ENCODE results near the gene GULP1. TPM values are rescaled to one million over a fixed set of nuclear protein-coding genes. Genes with fewer than 3 reads are reported as not detected.

The GULP1 gene
- total RNA-seq, 2 donors from 2014 or later: 15.3 to 26.5 TPM

GRCh38 chr2:188475945-188476344 lies 184.3 kb downstream of the GULP1 start:
- 92 to 93% methylated on average over 4 of the region's 4 CpGs for WGBS, 2 experiments (ENCODE audit: insufficient coverage in 1 of 2, insufficient read length in 1 of 2)
- Histone ChIP-seq H3K9me3 (ENCODE audit: control insufficient read depth, low read length) (peaks cover 6% of the 10 kb centered on the region), H3K27me3 (ENCODE audit: control insufficient read depth, insufficient read depth, low read length, poor library complexity, severe bottlenecking) (no peaks in the 10 kb centered on the region), H3K9ac (ENCODE audit: extremely low read depth, low read length, poor library complexity, severe bottlenecking) (no peak overlapping the region), H3K4me3 (ENCODE audit: low read length) (no peak overlapping the region), H3K4me1 (ENCODE audit: control insufficient read depth, insufficient read depth, low read length) (no peaks in the 10 kb centered on the region), H3K27ac (ENCODE audit: low read depth, low read length) (no peak overlapping the region), H3K36me3 (ENCODE audit: control insufficient read depth, insufficient read depth, low read length) (no peaks in the 10 kb centered on the region)
- H3K4me1 Mint-ChIP-seq: peaks cover 45% of the 10 kb centered on the region
- no peak overlapping the region for H3K27ac Mint-ChIP-seq
- no peak for DNase-seq
- H3K36me3 Mint-ChIP-seq (ENCODE audit: low read depth): no peaks in the 10 kb centered on the region
- no peaks in the 10 kb centered on the region for H3K27me3 Mint-ChIP-seq (ENCODE audit: insufficient read depth)
- TF ChIP-seq CTCF (conservative IDR thresholded peaks at IDR 0.05): no peak
- peaks cover 5% of the 10 kb centered on the region for H3K9me3 Mint-ChIP-seq
- no peak overlapping the region for H3K4me3 Mint-ChIP-seq

GRCh38 chr2:188477564-188478103 lies 186.0 kb downstream of the GULP1 start:
- H3K4me1 Mint-ChIP-seq: peaks cover 35% of the 10 kb centered on the region
- H3K27ac ChIP-seq (ENCODE audit: low read depth, low read length): no peak overlapping the region
- H3K27me3 ChIP-seq (ENCODE audit: control insufficient read depth, insufficient read depth, low read length, poor library complexity, severe bottlenecking): no peaks in the 10 kb centered on the region
- WGBS, 2 experiments (ENCODE audit: insufficient coverage in 1 of 2, insufficient read length in 1 of 2): 69 to 84% methylated on average over 3 to 5 of the region's 5 CpGs
- no peaks in the 10 kb centered on the region for H3K4me1 ChIP-seq (ENCODE audit: control insufficient read depth, insufficient read depth, low read length)
- H3K9ac ChIP-seq (ENCODE audit: extremely low read depth, low read length, poor library complexity, severe bottlenecking): no peak overlapping the region
- peak overlapping the region; percentile 1 for H3K27ac Mint-ChIP-seq
- no peak overlapping the region for H3K4me3 ChIP-seq (ENCODE audit: low read length)
- H3K27me3 Mint-ChIP-seq (ENCODE audit: insufficient read depth): no peaks in the 10 kb centered on the region
- DNase-seq: no peak
- no peak for TF ChIP-seq CTCF (conservative IDR thresholded peaks at IDR 0.05)
- H3K36me3 ChIP-seq (ENCODE audit: control insufficient read depth, insufficient read depth, low read length): no peaks in the 10 kb centered on the region
- H3K4me3 Mint-ChIP-seq: no peak overlapping the region
- H3K36me3 Mint-ChIP-seq (ENCODE audit: low read depth): no peaks in the 10 kb centered on the region
- no peaks in the 10 kb centered on the region for H3K9me3 ChIP-seq (ENCODE audit: control insufficient read depth, low read length)
- H3K9me3 Mint-ChIP-seq: no peaks in the 10 kb centered on the region

DNA sequence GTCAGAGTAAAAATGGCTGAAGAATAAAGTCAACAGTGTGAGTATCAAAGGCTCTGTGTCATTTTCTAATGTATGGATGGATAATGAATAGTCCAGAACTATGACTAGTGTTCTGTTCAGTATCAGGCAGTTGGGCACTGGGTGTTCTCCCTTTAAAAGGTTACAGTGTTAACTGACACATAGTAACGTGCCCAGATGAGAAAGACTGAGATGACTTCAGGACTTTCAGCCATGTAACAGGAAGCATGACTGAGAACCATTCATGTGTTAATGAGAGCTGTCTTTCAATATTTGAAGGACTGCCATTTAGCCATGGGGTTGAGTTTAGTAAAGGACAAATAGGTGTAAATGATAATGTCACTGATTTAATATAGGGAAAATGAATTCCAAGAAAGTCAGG lies 187.1 kb downstream of the GULP1 start:
- Histone ChIP-seq H3K27ac (ENCODE audit: low read depth, low read length) (no peak overlapping the region), H3K27me3 (ENCODE audit: control insufficient read depth, insufficient read depth, low read length, poor library complexity, severe bottlenecking) (peaks cover 3% of the 10 kb centered on the region), H3K4me3 (ENCODE audit: low read length) (no peak overlapping the region), H3K4me1 (ENCODE audit: control insufficient read depth, insufficient read depth, low read length) (no peaks in the 10 kb centered on the region), H3K36me3 (ENCODE audit: control insufficient read depth, insufficient read depth, low read length) (no peaks in the 10 kb centered on the region), H3K9me3 (ENCODE audit: control insufficient read depth, low read length) (no peaks in the 10 kb centered on the region), H3K9ac (ENCODE audit: extremely low read depth, low read length, poor library complexity, severe bottlenecking) (no peak overlapping the region)
- H3K9me3 Mint-ChIP-seq: no peaks in the 10 kb centered on the region
- peaks cover 30% of the 10 kb centered on the region for H3K4me1 Mint-ChIP-seq
- no peak for TF ChIP-seq CTCF (conservative IDR thresholded peaks at IDR 0.05)
- WGBS, 2 experiments (ENCODE audit: insufficient coverage in 1 of 2, insufficient read length in 1 of 2): 36 to 38% methylated on average over 1 of the region's 1 CpG
- H3K27ac Mint-ChIP-seq: no peak overlapping the region
- DNase-seq: no peak
- no peaks in the 10 kb centered on the region for H3K27me3 Mint-ChIP-seq (ENCODE audit: insufficient read depth)
- H3K4me3 Mint-ChIP-seq: no peak overlapping the region
- H3K36me3 Mint-ChIP-seq (ENCODE audit: low read depth): no peaks in the 10 kb centered on the region

Measured in endodermal cell (in vitro differentiated cells).